Measurements from ENCODE around the gene ZNF106. TPM values are rescaled to one million over a fixed set of nuclear protein-coding genes. Genes with fewer than 3 reads are reported as not detected.

Gene ZNF106
- total RNA-seq, 4 donors from 2014 or later: 42.9 to 54.8 (median 50.3) TPM

- H3K27me3 ChIP-seq: no peaks in the 10 kb centered on the region
- TF ChIP-seq CTCF (IDR thresholded peaks at IDR 0.05) (no peak), POLR2A (IDR thresholded peaks at IDR 0.05) (no peak)
- WGBS, 2 donors: 81 to 92% methylated on average over 8 to 9 of the region's 9 CpGs
- no peak overlapping the region for H3K27ac ChIP-seq
- no peak for DNase-seq
- H3K9me3 ChIP-seq: no peaks in the 10 kb centered on the region
- intact Hi-C loops (cut with DNase I): no loop called here
- H3K4me1 ChIP-seq: peaks cover under 1 to 7% of the 10 kb centered on the region in 2 donors
- no peak overlapping the region for H3K4me3 ChIP-seq (replicated peaks in 1 of 3)
- no peaks in the 10 kb centered on the region for H3K36me3 ChIP-seq
These were observed 81.9 kb downstream of the ZNF106 start for GRCh38 chr15:42409011-42409410.

- H3K27ac ChIP-seq: no peak overlapping the region
- no peaks in the 10 kb centered on the region for H3K36me3 ChIP-seq
- intact Hi-C loops (cut with DNase I): no loop called here
- no peak overlapping the region for H3K4me3 ChIP-seq (replicated peaks in 1 of 3)
- no peaks in the 10 kb centered on the region for H3K4me1 ChIP-seq
- DNase-seq: no peak
- no peaks in the 10 kb centered on the region for H3K27me3 ChIP-seq
- TF ChIP-seq CTCF (IDR thresholded peaks at IDR 0.05) (no peak), POLR2A (IDR thresholded peaks at IDR 0.05) (no peak)
- no peaks in the 10 kb centered on the region for H3K9me3 ChIP-seq
- 79 to 91% methylated on average over 4 of the region's 4 CpGs for WGBS, 2 donors
These were observed 82.8 kb downstream of the ZNF106 start for GRCh38 chr15:42408178-42408577.

- no peak for DNase-seq
- H3K4me1 ChIP-seq: no peaks in the 10 kb centered on the region
- 57 to 69% methylated on average over 6 of the region's 6 CpGs for WGBS, 2 donors
- no peak overlapping the region for H3K4me3 ChIP-seq (replicated peaks in 1 of 3)
- H3K36me3 ChIP-seq: no peaks in the 10 kb centered on the region
- no peaks in the 10 kb centered on the region for H3K27me3 ChIP-seq
- TF ChIP-seq CTCF (IDR thresholded peaks at IDR 0.05): no peak
- TF ChIP-seq POLR2A (IDR thresholded peaks at IDR 0.05): no peak
- no peaks in the 10 kb centered on the region for H3K9me3 ChIP-seq
- intact Hi-C loops (cut with DNase I): no loop called here
- H3K27ac ChIP-seq: no peak overlapping the region
These were observed 85.0 kb downstream of the ZNF106 start for GRCh38 chr15:42405863-42406482.

- Histone ChIP-seq H3K9me3 (no peaks in the 10 kb centered on the region), H3K36me3 (no peaks in the 10 kb centered on the region), H3K4me3 (replicated peaks in 1 of 3) (no peak overlapping the region), H3K4me1 (no peaks in the 10 kb centered on the region), H3K27ac (no peak overlapping the region), H3K27me3 (no peaks in the 10 kb centered on the region)
- DNase-seq: no peak
- intact Hi-C loops (cut with DNase I): no loop called here
- 83 to 93% methylated on average over 12 of the region's 12 CpGs for WGBS, 2 donors
- no peak for TF ChIP-seq CTCF (IDR thresholded peaks at IDR 0.05)
- no peak for TF ChIP-seq POLR2A (IDR thresholded peaks at IDR 0.05)
These were observed 86.3 kb downstream of the ZNF106 start for GRCh38 chr15:42404461-42405235.

GRCh38 chr15:42403389-42403788, 87.6 kb downstream of the ZNF106 start:
- intact Hi-C loops (cut with DNase I): no loop called here
- no peak for DNase-seq

More at GRCh38 chr15:42403389-42403788, 87.6 kb downstream of the ZNF106 start:
- no peak for TF ChIP-seq CTCF (IDR thresholded peaks at IDR 0.05)
- TF ChIP-seq POLR2A (IDR thresholded peaks at IDR 0.05): no peak
- Histone ChIP-seq H3K9me3 (no peaks in the 10 kb centered on the region), H3K27me3 (no peaks in the 10 kb centered on the region), H3K36me3 (no peaks in the 10 kb centered on the region), H3K27ac (no peak overlapping the region), H3K4me3 (replicated peaks in 1 of 3) (no peak overlapping the region), H3K4me1 (no peaks in the 10 kb centered on the region)
- 89 to 92% methylated on average over 7 of the region's 7 CpGs for WGBS, 2 donors
